Upper lobe of right lung (tissue), 1 donor: Measurements from ENCODE around the gene CFAP54. TPM values are rescaled to one million over a fixed set of nuclear protein-coding genes. Genes with fewer than 3 reads are reported as not detected.

ENCODE experiments used
- ATAC-seq: fragments of 200-7000 bp; cut with Tn5 transposase; one replicate; pipeline ENCODE4 v1.9.1; 2020; ENCODE audit warnings: mild to moderate bottlenecking, moderate library complexity
- DNase-seq: peaks from one replicate; pipeline ENCODE4 v3.0.0-alpha.2; 2020
- H3K27ac ChIP-seq: fragments of 200-600 bp; one replicate; pipeline ENCODE4 v1.8.0; 2022
- H3K27me3 ChIP-seq: fragments of 200-600 bp; one replicate; pipeline ENCODE4 v1.8.0; 2022; ENCODE audit warnings: mild to moderate bottlenecking
- H3K36me3 ChIP-seq: fragments of 200-600 bp; one replicate; pipeline ENCODE4 v1.8.0; 2022
- H3K4me1 ChIP-seq: fragments of 200-600 bp; one replicate; pipeline ENCODE4 v1.8.0; 2022
- H3K4me3 ChIP-seq: fragments of 200-600 bp; one replicate; pipeline ENCODE4 v1.8.0; 2022; ENCODE audit warnings: mild to moderate bottlenecking
- H3K9me3 ChIP-seq: fragments of 200-600 bp; one replicate; pipeline ENCODE4 v1.8.0; 2022
- CTCF ChIP-seq: fragments of 200-600 bp; IDR thresholded peaks from one replicate; pipeline ENCODE4 v1.8.0; 2022; ENCODE audit warnings: antibody characterized with exemption
- intact Hi-C: fragments of 100-400 bp; cut with DNase I; formaldehyde crosslinking; loops from one replicate; pipeline ENCODE4 v1.11.0; 2022
- total RNA-seq: library from RNA; stranded (reverse); fragmentation: NEBNext Ultra II Directional; extraction: Animal tissue kit (Norgen Biotek cat#: 25700); gene quantifications from one replicate; pipeline ENCODE4 v1.2.1, GENCODE V29; 2021
- donor health status: DM: no; HTN: yes; CAD: no; lungs with severe emphysema.

Gene CFAP54
- total RNA-seq, 1 donor from 2014 or later: 0.75 TPM

- Histone ChIP-seq H3K4me1 (no peaks in the 10 kb centered on the region), H3K27ac (no peak overlapping the region), H3K36me3 (no peaks in the 10 kb centered on the region), H3K4me3 (no peak overlapping the region), H3K27me3 (no peaks in the 10 kb centered on the region), H3K9me3 (no peaks in the 10 kb centered on the region)
- no peak for TF ChIP-seq CTCF
- ATAC-seq: no peak
- DNase-seq: no peak
- intact Hi-C loops: no loop called here
Observed at GRCh38 chr12:96878704-96879103, 389.3 kb downstream of the CFAP54 start.

GRCh38 chr12:96879301-96879700 lies 389.9 kb downstream of the CFAP54 start:
- DNase-seq: no peak
- intact Hi-C loops: no loop called here
- Histone ChIP-seq H3K4me3 (no peak overlapping the region), H3K36me3 (no peaks in the 10 kb centered on the region), H3K27me3 (no peaks in the 10 kb centered on the region), H3K27ac (no peak overlapping the region), H3K9me3 (no peaks in the 10 kb centered on the region), H3K4me1 (no peaks in the 10 kb centered on the region)
- peak; percentile 10 for ATAC-seq
- TF ChIP-seq CTCF: no peak

- Histone ChIP-seq H3K4me3 (no peak overlapping the region), H3K4me1 (no peaks in the 10 kb centered on the region), H3K27ac (no peak overlapping the region), H3K9me3 (no peaks in the 10 kb centered on the region), H3K36me3 (no peaks in the 10 kb centered on the region), H3K27me3 (no peaks in the 10 kb centered on the region)
- intact Hi-C loops: no loop called here
- ATAC-seq (no peak), DNase-seq (no peak)
- TF ChIP-seq CTCF: no peak
Observed at GRCh38 chr12:96880220-96880619, 390.8 kb downstream of the CFAP54 start.

GRCh38 chr12:96881608-96882007 lies 392.2 kb downstream of the CFAP54 start:
- no peaks in the 10 kb centered on the region for H3K27me3 ChIP-seq
- no peak for TF ChIP-seq CTCF
- DNase-seq: no peak
- no peak overlapping the region for H3K27ac ChIP-seq
- no peaks in the 10 kb centered on the region for H3K4me1 ChIP-seq
- H3K4me3 ChIP-seq: no peak overlapping the region
- H3K36me3 ChIP-seq: no peaks in the 10 kb centered on the region
- no peaks in the 10 kb centered on the region for H3K9me3 ChIP-seq
- ATAC-seq: no peak
- intact Hi-C loops: no loop called here

- no peak for ATAC-seq
- Histone ChIP-seq H3K4me3 (no peak overlapping the region), H3K27me3 (no peaks in the 10 kb centered on the region), H3K27ac (no peak overlapping the region), H3K4me1 (no peaks in the 10 kb centered on the region), H3K36me3 (no peaks in the 10 kb centered on the region), H3K9me3 (no peaks in the 10 kb centered on the region)
- intact Hi-C loops: no loop called here
- no peak for DNase-seq
- TF ChIP-seq CTCF: no peak
Observed at GRCh38 chr12:96882862-96883261, 393.5 kb downstream of the CFAP54 start.

GRCh38 chr12:96883571-96883970 lies 394.2 kb downstream of the CFAP54 start:
- Histone ChIP-seq H3K4me3 (no peak overlapping the region), H3K36me3 (no peaks in the 10 kb centered on the region), H3K4me1 (no peaks in the 10 kb centered on the region), H3K9me3 (no peaks in the 10 kb centered on the region), H3K27me3 (no peaks in the 10 kb centered on the region), H3K27ac (no peak overlapping the region)
- no peak for TF ChIP-seq CTCF
- ATAC-seq: no peak
- intact Hi-C loops: no loop called here
- DNase-seq: no peak
